DMS79 treated with DMSO at 0.1 percent for 48 hours (cell line): Measurements from ENCODE around the gene BTBD18.

ENCODE experiments used
- DNase-seq: peaks from one replicate; lab custom pipeline; 2025; lab: John Stamatoyannopoulos, UW

BTBD18 gene, protein sequence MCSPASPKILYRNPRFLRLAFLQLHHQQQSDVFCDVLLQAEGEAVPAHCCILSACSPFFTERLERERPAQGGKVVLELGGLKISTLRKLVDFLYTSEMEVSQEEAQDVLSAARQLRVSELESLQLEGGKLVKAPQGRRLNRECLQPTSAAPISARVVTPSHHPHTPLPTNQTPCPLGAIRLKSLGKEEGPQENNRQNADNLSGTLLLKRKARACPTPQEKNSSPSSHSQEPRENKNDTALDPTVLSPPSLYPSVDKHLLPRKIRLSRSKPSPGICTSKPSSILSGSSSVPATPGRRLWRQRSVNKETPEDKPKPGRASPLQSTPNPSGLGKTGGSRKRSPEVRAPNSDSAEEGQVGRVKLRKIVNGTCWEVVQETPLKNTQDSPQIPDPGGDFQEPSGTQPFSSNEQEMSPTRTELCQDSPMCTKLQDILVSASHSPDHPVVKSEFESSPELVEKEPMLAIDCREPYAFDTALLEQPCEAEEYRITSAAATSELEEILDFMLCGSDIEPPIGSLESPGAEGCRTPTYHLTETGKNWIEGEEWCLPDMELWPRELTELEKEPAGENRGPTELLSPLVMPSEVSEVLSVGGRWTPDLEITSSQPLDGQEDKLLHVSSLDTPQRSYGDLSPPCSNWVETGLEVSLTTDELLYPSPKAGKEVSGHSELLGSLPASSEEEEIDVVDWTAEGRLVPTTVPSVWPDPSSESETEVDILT

GRCh38 chr11:57751676-57752253, at the start of gene BTBD18:
BTBD18 (minus strand) TSS chr11:57751819; CDS start chr11:57751188, 631 bp downstream.
- no peak for DNase-seq

GRCh38 chr11:57801183-57801485, 49.5 kb upstream of the BTBD18 start:
- DNase-seq: no peak

DNA sequence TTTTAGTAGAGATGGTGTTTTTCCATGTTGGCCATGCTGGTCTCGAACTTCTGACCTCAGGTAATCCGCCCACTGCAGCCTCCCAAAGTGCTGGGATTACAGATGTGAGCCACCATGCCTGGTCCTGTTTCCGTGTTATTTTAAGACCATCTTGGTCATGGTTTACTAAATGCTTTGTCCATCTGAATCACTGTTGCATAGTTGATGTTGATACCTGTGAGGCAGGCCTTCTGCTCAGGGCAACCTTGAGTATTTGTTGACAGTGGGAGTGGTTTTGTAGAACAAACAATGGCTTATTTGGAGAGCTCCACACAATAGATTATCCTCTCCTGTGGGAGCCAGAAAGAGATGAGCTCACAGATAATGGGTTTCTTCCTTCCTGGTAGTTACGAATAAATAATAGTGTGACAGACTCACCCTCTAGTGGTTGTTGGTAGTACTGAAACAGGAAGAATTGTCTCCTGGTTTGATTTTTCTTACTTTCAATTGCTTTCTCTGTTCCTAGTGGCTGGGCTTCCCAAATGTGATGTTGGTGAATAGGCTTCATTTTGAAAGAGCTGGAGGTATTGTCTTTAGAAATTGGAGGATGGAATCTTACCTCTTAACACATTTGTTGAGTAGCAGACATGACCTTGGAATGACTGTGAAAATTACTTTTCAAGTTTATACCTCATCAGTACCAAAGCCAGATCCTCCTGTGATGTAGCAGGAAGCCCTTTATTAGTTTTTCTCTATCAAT, 49.0 kb upstream of the BTBD18 start:
- DNase-seq: peak; percentile 82

DNA sequence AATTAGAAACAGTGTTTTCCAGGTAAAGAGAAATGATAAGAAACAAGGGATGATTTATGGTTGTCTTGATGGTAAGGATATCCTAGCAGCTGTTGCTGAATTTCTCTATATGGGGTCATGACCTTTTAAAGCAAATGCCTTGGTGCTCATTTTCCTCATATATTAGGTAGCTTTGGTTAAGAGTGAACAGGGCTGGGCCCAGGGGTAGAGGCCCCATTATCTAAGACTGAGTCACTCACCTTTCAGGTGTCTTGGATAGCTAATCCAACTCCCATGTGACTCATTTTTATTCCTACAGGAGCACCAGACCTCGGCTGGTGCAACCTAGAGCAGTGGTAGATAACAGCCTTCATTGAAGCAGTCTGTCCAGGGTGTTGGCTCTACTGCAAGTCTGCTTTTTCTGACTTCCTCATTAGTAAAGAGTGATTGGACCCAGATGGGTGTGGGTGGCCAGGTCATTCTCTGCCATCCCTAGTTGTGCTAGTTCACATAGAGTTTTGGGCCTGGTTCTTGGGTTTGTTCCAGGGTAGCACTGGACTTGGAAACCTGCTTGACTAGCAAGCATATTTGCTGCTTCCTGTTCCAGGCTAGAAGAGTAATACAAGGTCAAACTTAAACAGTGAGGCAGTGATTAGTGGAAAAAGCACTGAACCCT, 47.4 kb upstream of the BTBD18 start:
- DNase-seq: no peak

GRCh38 chr11:57793351-57794115, 41.9 kb upstream of the BTBD18 start:
- no peak for DNase-seq

- DNase-seq: no peak
Measured at GRCh38 chr11:57792870-57793269, 41.3 kb upstream of the BTBD18 start.

GRCh38 chr11:57792060-57792541, 40.5 kb upstream of the BTBD18 start:
- no peak for DNase-seq

GRCh38 chr11:57791321-57792059, 39.9 kb upstream of the BTBD18 start:
- no peak for DNase-seq

GRCh38 chr11:57788703-57789088, 37.1 kb upstream of the BTBD18 start:
- no peak for DNase-seq

- DNase-seq: no peak
Measured at GRCh38 chr11:57787920-57788702, 36.5 kb upstream of the BTBD18 start.

DNA sequence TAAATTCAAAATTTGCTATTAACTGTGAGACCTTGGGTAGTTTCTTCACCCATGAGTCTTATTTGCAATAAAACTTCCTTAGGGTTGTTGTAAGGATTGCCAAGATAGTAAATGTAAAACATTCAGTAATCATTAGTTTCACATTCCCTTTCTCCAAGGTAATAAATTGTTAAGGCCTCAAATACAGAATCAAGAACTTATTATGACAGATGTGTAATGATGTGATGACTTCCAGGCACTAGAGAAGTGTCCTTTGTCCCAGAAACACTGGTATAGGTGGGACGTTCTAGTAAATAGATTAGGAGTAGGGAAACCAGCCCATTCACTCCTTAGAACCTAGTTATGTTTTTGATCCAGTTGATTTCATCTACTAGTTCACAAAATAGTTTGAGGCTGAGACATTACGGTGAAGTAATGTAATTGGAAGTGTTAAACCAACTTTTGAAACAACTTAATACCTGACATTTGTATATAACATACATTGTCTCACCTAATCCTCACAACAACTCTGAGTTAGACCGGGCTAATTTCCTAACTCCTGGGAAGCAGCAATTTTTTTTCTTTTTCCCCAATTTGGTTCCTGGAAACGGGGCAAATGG, 35.5 kb upstream of the BTBD18 start:
- no peak for DNase-seq

DNA sequence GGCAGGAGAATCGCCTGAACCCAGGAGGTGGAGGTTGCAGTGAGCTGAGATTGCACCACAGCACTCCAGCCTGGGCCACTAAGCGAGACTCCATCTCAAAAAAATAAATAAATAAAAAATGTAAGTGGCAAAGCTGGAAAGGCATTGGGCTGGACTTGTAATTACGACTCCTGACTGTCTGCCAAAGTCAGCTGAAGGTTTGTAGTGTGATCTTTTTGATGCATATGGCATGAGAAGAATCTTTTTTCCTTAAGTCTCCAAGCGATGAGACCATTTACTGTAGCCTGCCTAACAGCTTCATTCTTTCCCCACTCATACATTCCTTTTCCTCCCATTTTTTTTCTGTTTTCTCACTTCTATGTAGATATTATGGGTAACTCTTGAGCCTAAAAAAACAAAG, 34.8 kb upstream of the BTBD18 start:
- DNase-seq: no peak

DNA sequence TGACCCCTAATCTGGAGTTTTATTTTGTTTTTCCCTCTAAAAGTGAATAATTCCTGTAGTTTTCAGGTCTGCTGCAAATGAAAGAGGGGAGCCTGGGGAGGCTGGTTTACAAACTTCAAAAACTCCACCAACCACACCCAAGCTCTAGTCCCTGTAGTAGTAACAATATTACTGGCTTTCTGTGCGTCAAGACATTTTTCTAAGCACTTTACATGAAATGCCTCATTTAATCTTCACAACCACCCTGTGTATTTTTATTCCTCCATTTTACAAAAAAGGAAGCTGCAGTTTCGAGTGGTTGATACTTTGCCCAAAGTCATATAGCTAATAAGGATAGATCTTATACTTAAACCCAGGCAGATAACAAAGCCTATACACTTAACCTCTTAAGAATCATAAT, 33.5 kb upstream of the BTBD18 start:
- DNase-seq: no peak

GRCh38 chr11:57781529-57781943, 29.9 kb upstream of the BTBD18 start:
- no peak for DNase-seq

- no peak for DNase-seq
Measured at GRCh38 chr11:57779276-57779675, 27.7 kb upstream of the BTBD18 start.

GRCh38 chr11:57778318-57779037, 26.9 kb upstream of the BTBD18 start:
- peak; percentile 90 for DNase-seq

DNA sequence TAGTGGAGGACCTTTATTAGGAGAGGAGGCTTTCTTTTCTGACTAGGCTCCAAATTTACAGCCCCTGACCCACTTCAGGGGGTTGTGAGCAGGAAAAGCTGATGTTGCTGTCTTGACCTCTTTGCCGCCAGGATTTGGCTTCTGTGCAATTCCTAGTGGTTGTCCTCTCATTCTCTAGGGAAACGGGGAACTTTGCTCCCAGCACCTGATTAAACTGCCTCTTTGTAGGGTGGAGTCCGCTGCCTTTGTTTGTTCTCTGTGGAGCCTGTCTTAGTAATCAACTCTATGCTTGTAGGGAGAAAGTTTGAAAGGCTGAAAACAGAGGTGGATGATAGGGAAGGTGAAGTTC, 26.3 kb upstream of the BTBD18 start:
- DNase-seq: no peak

- DNase-seq: no peak
Measured at GRCh38 chr11:57776577-57777210, 25.1 kb upstream of the BTBD18 start.
